Adrenal gland (tissue), 5 donors: Measurements from ENCODE around the gene PTCH1.

ENCODE experiments used
- POLR2A ChIP-seq, 2 donors: fragments of 450-650 bp; IDR thresholded peaks; one replicate each; pipeline ENCODE4 v1.6.1; 2017; ENCODE audit warnings: antibody characterized with exemption in 2 of 2, mild to moderate bottlenecking in 2 of 2, moderate library complexity in 1 of 2
- TF ChIP-seq, protein P1 (sequence below), 6 experiments: fragments of 450-650 bp in 4 of 6; fragments of 200-600 bp in 2 of 6; sonication (generic) in 1 of 6; IDR thresholded peaks; 1 replicate in 5 of 6; 2 replicates in 1 of 6; pipeline versions ENCODE4 v1.5.1 to v1.8.0; 2016 to 2021; ENCODE audit warnings: antibody characterized with exemption in 6 of 6, mild to moderate bottlenecking in 2 of 6, moderate library complexity in 1 of 6
- donor health status: DM: no; HTN: no; CAD: no.

DNA sequence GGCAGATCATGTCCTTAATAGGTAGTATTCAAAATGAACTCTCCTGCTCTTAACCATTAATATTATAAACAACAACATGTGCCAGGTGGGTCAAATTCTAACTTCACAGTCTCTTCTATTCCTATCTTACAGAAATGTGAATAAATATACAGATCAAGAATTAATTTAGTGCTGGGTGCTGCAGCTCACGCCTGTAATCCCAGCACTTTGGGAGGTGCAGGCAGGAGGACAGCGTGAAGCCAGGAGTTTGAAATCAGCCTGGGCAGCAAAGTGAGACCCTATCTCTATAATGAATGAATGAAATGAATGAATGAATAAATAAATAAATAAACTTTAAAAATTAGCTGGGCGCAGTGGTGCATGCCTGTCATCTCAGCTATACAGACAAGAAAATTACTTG lies 34.1 kb downstream of the PTCH1 start:
- TF ChIP-seq, protein P1, sequence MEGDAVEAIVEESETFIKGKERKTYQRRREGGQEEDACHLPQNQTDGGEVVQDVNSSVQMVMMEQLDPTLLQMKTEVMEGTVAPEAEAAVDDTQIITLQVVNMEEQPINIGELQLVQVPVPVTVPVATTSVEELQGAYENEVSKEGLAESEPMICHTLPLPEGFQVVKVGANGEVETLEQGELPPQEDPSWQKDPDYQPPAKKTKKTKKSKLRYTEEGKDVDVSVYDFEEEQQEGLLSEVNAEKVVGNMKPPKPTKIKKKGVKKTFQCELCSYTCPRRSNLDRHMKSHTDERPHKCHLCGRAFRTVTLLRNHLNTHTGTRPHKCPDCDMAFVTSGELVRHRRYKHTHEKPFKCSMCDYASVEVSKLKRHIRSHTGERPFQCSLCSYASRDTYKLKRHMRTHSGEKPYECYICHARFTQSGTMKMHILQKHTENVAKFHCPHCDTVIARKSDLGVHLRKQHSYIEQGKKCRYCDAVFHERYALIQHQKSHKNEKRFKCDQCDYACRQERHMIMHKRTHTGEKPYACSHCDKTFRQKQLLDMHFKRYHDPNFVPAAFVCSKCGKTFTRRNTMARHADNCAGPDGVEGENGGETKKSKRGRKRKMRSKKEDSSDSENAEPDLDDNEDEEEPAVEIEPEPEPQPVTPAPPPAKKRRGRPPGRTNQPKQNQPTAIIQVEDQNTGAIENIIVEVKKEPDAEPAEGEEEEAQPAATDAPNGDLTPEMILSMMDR (IDR thresholded peaks at IDR 0.05) = no peak
- TF ChIP-seq POLR2A (IDR thresholded peaks at IDR 0.05) = no peak
